Activated CD4-positive, alpha-beta T cell treated with anti-CD3 and anti-CD28 coated beads for 36 hours (primary cell): ENCODE results near the gene LRRC26. TPM values are rescaled to one million over a fixed set of nuclear protein-coding genes. Genes with fewer than 3 reads are reported as not detected.

Experiments used
- ATAC-seq: fragments of 200-7000 bp; cut with Tn5 transposase; one replicate; pipeline ENCODE4 v1.10.0; 2021; ENCODE audit warnings: mild to moderate bottlenecking, moderate library complexity
- CTCF ChIA-PET: fragments of 350-600 bp; sonication (Branson Sonifier 250); formaldehyde crosslinking; loops from one replicate; lab custom pipeline; 2021; ENCODE audit warnings: antibody characterized with exemption; lab: Charles Lee
- POLR2A ChIA-PET: fragments of 350-600 bp; sonication (Branson Sonifier 250); formaldehyde crosslinking; loops from one replicate; lab custom pipeline; 2021; ENCODE audit warnings: antibody characterized with exemption, inconsistent platforms; lab: Charles Lee
- DNase-seq: peaks from one replicate; pipeline ENCODE4 v3.0.0-alpha.2; 2020
- H3K27ac Mint-ChIP-seq: one replicate; pipeline ENCODE4 v1.8.0; 2021; ENCODE audit warnings: mixed read lengths
- H3K27me3 Mint-ChIP-seq: one replicate; pipeline ENCODE4 v1.8.0; 2021; ENCODE audit warnings: mixed read lengths
- H3K36me3 Mint-ChIP-seq: one replicate; pipeline ENCODE4 v1.8.0; 2021; ENCODE audit warnings: low read depth, mixed read lengths
- H3K4me1 Mint-ChIP-seq: one replicate; pipeline ENCODE4 v1.8.0; 2021; ENCODE audit warnings: mixed read lengths
- H3K4me3 Mint-ChIP-seq: one replicate; pipeline ENCODE4 v1.8.0; 2021; ENCODE audit warnings: mild to moderate bottlenecking, moderate library complexity, mixed read lengths
- H3K9me3 Mint-ChIP-seq: one replicate; pipeline ENCODE4 v1.8.0; 2021; ENCODE audit warnings: low read depth, mixed read lengths
- intact Hi-C, 2 experiments: fragments of 100-400 bp; cut with DNase I in 1 of 2; cut with micrococcal nuclease in 1 of 2; formaldehyde crosslinking; loops; one replicate each; pipeline versions ENCODE4 v1.14.2 to v1.15.1; 2022 to 2024; cut with DNase I, micrococcal nuclease
- total RNA-seq, 2 experiments: library from RNA; stranded (reverse); gene quantifications; one replicate each; pipeline ENCODE4 v1.2.3, GENCODE V29; 2021

Gene LRRC26
- total RNA-seq, 2 experiments from 2014 or later, result not detected

- POLR2A ChIA-PET, result no interaction called here
- H3K27ac Mint-ChIP-seq, result no peak overlapping the region
- no peak for ATAC-seq
Measured at GRCh38 chr9:137211532-137211931, 41.7 kb upstream of the LRRC26 start.

GRCh38 chr9:137206602-137207001 is 36.8 kb upstream of the LRRC26 start:
- DNase-seq (no peak), ATAC-seq (no peak)
- H3K4me3 Mint-ChIP-seq, result peak overlapping the region; percentile 93
- H3K9me3 Mint-ChIP-seq, result no peaks in the 10 kb centered on the region
- H3K4me1 Mint-ChIP-seq, result peaks cover 35% of the 10 kb centered on the region
- POLR2A ChIA-PET, result interaction anchor here (0.6 kb wide), 1 partner anchor 804 kb away, joined by 3 read pairs; no protein-coding TSS in a partner anchor
- H3K36me3 Mint-ChIP-seq, result peaks cover 20% of the 10 kb centered on the region
- intact Hi-C loops, result no loop called here
- CTCF ChIA-PET, result interaction anchor here (1.2 to 1.9 kb wide), 3 partner anchors 10 to 30 kb away, joined by 3 to 8 read pairs (median 4); a partner anchor contains a TSS
- H3K27me3 Mint-ChIP-seq, result no peaks in the 10 kb centered on the region
- peak overlapping the region; percentile 84 for H3K27ac Mint-ChIP-seq

More at GRCh38 chr9:137211532-137211931, 41.7 kb upstream of the LRRC26 start:
- H3K27me3 Mint-ChIP-seq, result no peaks in the 10 kb centered on the region
- peaks cover 11% of the 10 kb centered on the region for H3K4me1 Mint-ChIP-seq
- CTCF ChIA-PET, result interaction anchor here (1.0 to 1.7 kb wide), 2 partner anchors 11 to 22 kb away, joined by 3 to 4 read pairs; partner anchors contain the start of gene TPRN
- intact Hi-C loops, result no loop called here
- DNase-seq, result no peak
- no peaks in the 10 kb centered on the region for H3K9me3 Mint-ChIP-seq
- no peak overlapping the region for H3K4me3 Mint-ChIP-seq
- peaks cover 20% of the 10 kb centered on the region for H3K36me3 Mint-ChIP-seq

GRCh38 chr9:137205126-137206069 is 35.5 kb upstream of the LRRC26 start, which contains the start of the genes NDOR1 and TMEM203:
NDOR1 (plus strand) TSS chr9:137205700; CDS start chr9:137205778, 78 bp downstream.
TMEM203 (minus strand) TSS chr9:137205648; CDS start chr9:137205414, 234 bp downstream.
- POLR2A ChIA-PET, result interaction anchor here (0.7 kb wide), 1 partner anchor 122 kb away, joined by 3 read pairs; no protein-coding TSS in a partner anchor
- Mint-ChIP-seq H3K27me3 (no peaks in the 10 kb centered on the region), H3K36me3 (peaks cover 20% of the 10 kb centered on the region), H3K4me1 (peaks cover 39% of the 10 kb centered on the region), H3K27ac (peak within 1 kb of the TSS; percentile 93), H3K4me3 (peak within 1 kb of the TSS; percentile 93), H3K9me3 (no peaks in the 10 kb centered on the region)
- DNase-seq (peak; percentile 97), ATAC-seq (peak; percentile 53)
- CTCF ChIA-PET, result interaction anchor here (0.8 to 2.4 kb wide), 3 partner anchors 18 to 364 kb away, joined by 4 to 11 read pairs (median 9); partner anchors contain the start of genes RNF208 and RNF224
- intact Hi-C loops, result loop anchor here (1.0 to 2.0 kb wide), 8 partner anchors 16 to 91 kb away; partner anchors contain the start of genes TUBB4B (in 2 of the 2), ANAPC2 (in 1 of the 2), DPP7 (in 1 of the 2) and NELFB (in 1 of the 2)

DNA sequence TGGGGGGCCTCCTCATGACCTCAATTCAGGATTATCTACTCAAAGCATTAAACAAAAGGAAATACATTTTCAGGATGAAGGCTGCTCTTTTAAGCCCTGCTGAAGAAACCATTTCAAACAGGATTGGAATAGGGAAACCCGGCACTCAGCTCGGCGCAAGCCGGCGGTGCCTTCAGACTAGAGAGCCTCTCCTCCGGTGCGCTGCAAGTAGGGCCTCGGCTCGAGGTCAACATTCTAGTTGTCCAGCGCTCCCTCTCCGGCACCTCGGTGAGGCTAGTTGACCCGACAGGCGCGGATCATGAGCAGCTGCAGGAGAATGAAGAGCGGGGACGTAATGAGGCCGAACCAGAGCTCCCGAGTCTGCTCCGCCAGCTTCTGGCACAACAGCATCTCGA is 34.9 kb upstream of the LRRC26 start:
- no peak for ATAC-seq
- ChIA-PET CTCF (interaction anchor here (0.6 to 2.4 kb wide), 5 partner anchors 18 to 363 kb away, joined by 3 to 11 read pairs (median 5); partner anchors contain the start of genes RNF208 and RNF224), POLR2A (interaction anchor here (0.7 to 1.0 kb wide), 2 partner anchors 50 to 121 kb away, joined by 3 read pairs; partner anchors contain the start of gene NELFB)
- Mint-ChIP-seq H3K4me3 (peak overlapping the region; percentile 93), H3K36me3 (peaks cover 18% of the 10 kb centered on the region), H3K4me1 (peaks cover 39% of the 10 kb centered on the region), H3K27me3 (no peaks in the 10 kb centered on the region), H3K9me3 (no peaks in the 10 kb centered on the region), H3K27ac (peak overlapping the region; percentile 93)
- DNase-seq, result no peak
- intact Hi-C loops, result loop anchor here (1.0 to 5.0 kb wide), 9 partner anchors 15 to 317 kb away; partner anchors contain the start of genes TUBB4B (in 2 of the 2), ANAPC2 (in 1 of the 2), DPP7 (in 1 of the 2) and NELFB (in 1 of the 2)

- intact Hi-C loops, result loop anchor here in 1 of 2 experiments (5.0 kb wide), 1 partner anchor 316 kb away; the partner anchor contains the start of gene TRAF2
- no peak for DNase-seq
- no peak overlapping the region for H3K27ac Mint-ChIP-seq
- H3K9me3 Mint-ChIP-seq, result no peaks in the 10 kb centered on the region
- ChIA-PET POLR2A (no interaction called here), CTCF (interaction anchor here (1.9 kb wide), 1 partner anchor 34 kb away, joined by 5 read pairs; no protein-coding TSS in a partner anchor)
- no peak overlapping the region for H3K4me3 Mint-ChIP-seq
- no peaks in the 10 kb centered on the region for H3K27me3 Mint-ChIP-seq
- peaks cover 43% of the 10 kb centered on the region for H3K4me1 Mint-ChIP-seq
- no peak for ATAC-seq
- H3K36me3 Mint-ChIP-seq, result peaks cover 14% of the 10 kb centered on the region
Measured at GRCh38 chr9:137202966-137203365, 33.1 kb upstream of the LRRC26 start.

- intact Hi-C loops, result loop anchor here in 1 of 2 experiments (5.0 kb wide), 1 partner anchor 314 kb away; the partner anchor contains the start of gene TRAF2
- H3K4me1 Mint-ChIP-seq, result peaks cover 30% of the 10 kb centered on the region
- no peaks in the 10 kb centered on the region for H3K27me3 Mint-ChIP-seq
- H3K36me3 Mint-ChIP-seq, result peaks cover 4% of the 10 kb centered on the region
- ChIA-PET POLR2A (interaction anchor here (0.5 to 1.2 kb wide), 7 partner anchors 12 to 424 kb away, joined by 3 to 8 read pairs (median 4); partner anchors contain the start of genes SSNA1 and TUBB4B), CTCF (interaction anchor here (0.7 to 1.3 kb wide), 9 partner anchors 10 to 115 kb away, joined by 3 to 5 read pairs (median 4); partner anchors contain the start of genes ANAPC2, MAN1B1, NELFB and RNF224)
- ATAC-seq (no peak), DNase-seq (no peak)
- no peaks in the 10 kb centered on the region for H3K9me3 Mint-ChIP-seq
- peak overlapping the region; percentile 79 for H3K4me3 Mint-ChIP-seq
- peak overlapping the region; percentile 76 for H3K27ac Mint-ChIP-seq
Measured at GRCh38 chr9:137201205-137201868, 31.5 kb upstream of the LRRC26 start.

GRCh38 chr9:137200311-137201204 is 30.7 kb upstream of the LRRC26 start, which contains the start of gene TPRN:
TPRN (minus strand) TSS chr9:137200741; CDS start chr9:137200711, 30 bp downstream.
- Mint-ChIP-seq H3K4me1 (peaks cover 29% of the 10 kb centered on the region), H3K4me3 (peak within 1 kb of the TSS; percentile 79), H3K27me3 (no peaks in the 10 kb centered on the region), H3K9me3 (no peaks in the 10 kb centered on the region), H3K27ac (peak within 1 kb of the TSS; percentile 76), H3K36me3 (peaks cover 1% of the 10 kb centered on the region)
- ChIA-PET POLR2A (interaction anchor here (0.5 to 1.2 kb wide), 7 partner anchors 12 to 425 kb away, joined by 3 to 8 read pairs (median 4); partner anchors contain the start of genes SSNA1 and TUBB4B), CTCF (interaction anchor here (0.7 to 1.1 kb wide), 7 partner anchors 10 to 114 kb away, joined by 3 to 5 read pairs (median 4); partner anchors contain the start of genes MAN1B1, NELFB, RNF224 and TUBB4B)
- ATAC-seq (peak; percentile 99), DNase-seq (peak; percentile 99)
- intact Hi-C loops, result loop anchor here (1.0 to 5.0 kb wide), 13 partner anchors 12 to 717 kb away; partner anchors contain the start of genes ANAPC2 (in 2 of the 2), SSNA1 (in 2 of the 2), ABCA2 (in 1 of the 2) and EXD3 (in 1 of the 2)

- peak overlapping the region; percentile 72 for H3K4me3 Mint-ChIP-seq
- DNase-seq (no peak), ATAC-seq (no peak)
- intact Hi-C loops, result loop anchor here (1.0 to 5.0 kb wide), 13 partner anchors 11 to 716 kb away; partner anchors contain the start of genes ANAPC2 (in 2 of the 2), SSNA1 (in 2 of the 2), ABCA2 (in 1 of the 2) and EXD3 (in 1 of the 2)
- peaks cover 29% of the 10 kb centered on the region for H3K4me1 Mint-ChIP-seq
- H3K27ac Mint-ChIP-seq, result no peak overlapping the region
- CTCF ChIA-PET, result no interaction called here
- no peaks in the 10 kb centered on the region for H3K27me3 Mint-ChIP-seq
- POLR2A ChIA-PET, result no interaction called here
- no peaks in the 10 kb centered on the region for H3K9me3 Mint-ChIP-seq
- H3K36me3 Mint-ChIP-seq, result no peaks in the 10 kb centered on the region
Measured at GRCh38 chr9:137199411-137200121, 29.7 kb upstream of the LRRC26 start.

DNA sequence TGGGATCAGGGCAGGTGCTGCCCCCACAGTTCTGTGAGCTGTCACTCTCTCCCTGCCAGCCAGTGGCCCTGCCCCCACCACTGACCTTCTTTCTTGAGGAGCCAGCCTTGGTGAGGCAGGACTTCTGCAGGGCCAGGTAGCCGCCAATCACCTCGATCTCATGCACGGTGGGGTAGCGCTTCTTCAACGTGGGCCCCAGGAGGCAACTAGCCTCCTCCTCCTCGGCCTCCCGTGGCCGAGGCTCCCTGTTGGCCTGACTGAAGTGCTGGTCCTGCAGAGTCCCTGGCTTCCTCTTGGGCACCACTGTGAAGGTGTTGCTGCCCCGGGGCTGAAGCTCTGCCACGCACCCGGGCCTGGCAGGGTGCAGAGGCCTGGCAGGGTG is 29.0 kb upstream of the LRRC26 start:
- Mint-ChIP-seq H3K4me3 (peak overlapping the region; percentile 72), H3K9me3 (no peaks in the 10 kb centered on the region), H3K4me1 (peaks cover 22% of the 10 kb centered on the region), H3K27ac (no peak overlapping the region), H3K27me3 (no peaks in the 10 kb centered on the region), H3K36me3 (no peaks in the 10 kb centered on the region)
- intact Hi-C loops, result no loop called here
- DNase-seq (no peak), ATAC-seq (no peak)
- ChIA-PET POLR2A (interaction anchor here (1.0 kb wide), 1 partner anchor 45 kb away, joined by 3 read pairs; no protein-coding TSS in a partner anchor), CTCF (interaction anchor here (0.5 kb wide), 1 partner anchor 527 kb away, joined by 3 read pairs; no protein-coding TSS in a partner anchor)
